ENCODE results near the gene PLIN4. TPM values are rescaled to one million over a fixed set of nuclear protein-coding genes. Genes with fewer than 3 reads are reported as not detected.
A peak's percentile ranks its signal among the peaks of the same experiment; 100 is the strongest.

Gene PLIN4
- total RNA-seq, 1 donor from 2014 or later = not detected

GRCh38 chr19:4517451-4518057 lies 732 bp downstream of the PLIN4 start:
- H3K4me3 Mint-ChIP-seq = no peak overlapping the region
- peaks cover 2% of the 10 kb centered on the region for H3K27me3 Mint-ChIP-seq (ENCODE audit: insufficient read depth)
- intact Hi-C loops (cut with micrococcal nuclease) = no loop called here
- no peaks in the 10 kb centered on the region for H3K4me1 Mint-ChIP-seq (ENCODE audit: low read depth)
- no peak overlapping the region for H3K27ac Mint-ChIP-seq
- H3K9me3 Mint-ChIP-seq = no peaks in the 10 kb centered on the region
- DNase-seq (ENCODE audit: low spot score) = no peak
- no peaks in the 10 kb centered on the region for H3K36me3 Mint-ChIP-seq (ENCODE audit: low read depth)

GRCh38 chr19:4516939-4517300 lies 1.4 kb downstream of the PLIN4 start:
- Mint-ChIP-seq H3K27ac (no peak overlapping the region), H3K9me3 (no peaks in the 10 kb centered on the region), H3K4me3 (no peak overlapping the region), H3K4me1 (ENCODE audit: low read depth) (no peaks in the 10 kb centered on the region), H3K27me3 (ENCODE audit: insufficient read depth) (peaks cover 2% of the 10 kb centered on the region), H3K36me3 (ENCODE audit: low read depth) (no peaks in the 10 kb centered on the region)
- no peak for DNase-seq (ENCODE audit: low spot score)
- intact Hi-C loops (cut with micrococcal nuclease) = no loop called here

- no peaks in the 10 kb centered on the region for H3K36me3 Mint-ChIP-seq (ENCODE audit: low read depth)
- intact Hi-C loops (cut with micrococcal nuclease) = no loop called here
- no peaks in the 10 kb centered on the region for H3K4me1 Mint-ChIP-seq (ENCODE audit: low read depth)
- H3K27ac Mint-ChIP-seq = no peak overlapping the region
- no peak for DNase-seq (ENCODE audit: low spot score)
- H3K9me3 Mint-ChIP-seq = no peaks in the 10 kb centered on the region
- H3K27me3 Mint-ChIP-seq (ENCODE audit: insufficient read depth) = peaks cover 2% of the 10 kb centered on the region
- no peak overlapping the region for H3K4me3 Mint-ChIP-seq
Observed at GRCh38 chr19:4516199-4516938, 1.9 kb downstream of the PLIN4 start.

- H3K27me3 Mint-ChIP-seq (ENCODE audit: insufficient read depth) = no peaks in the 10 kb centered on the region
- no peak for DNase-seq (ENCODE audit: low spot score)
- H3K36me3 Mint-ChIP-seq (ENCODE audit: low read depth) = no peaks in the 10 kb centered on the region
- H3K4me3 Mint-ChIP-seq = no peak overlapping the region
- H3K27ac Mint-ChIP-seq = no peak overlapping the region
- H3K9me3 Mint-ChIP-seq = no peaks in the 10 kb centered on the region
- intact Hi-C loops (cut with micrococcal nuclease) = no loop called here
- no peaks in the 10 kb centered on the region for H3K4me1 Mint-ChIP-seq (ENCODE audit: low read depth)
Observed at GRCh38 chr19:4515732-4516131, 2.6 kb downstream of the PLIN4 start.

- H3K9me3 Mint-ChIP-seq = no peaks in the 10 kb centered on the region
- no peaks in the 10 kb centered on the region for H3K36me3 Mint-ChIP-seq (ENCODE audit: low read depth)
- no peak overlapping the region for H3K4me3 Mint-ChIP-seq
- intact Hi-C loops (cut with micrococcal nuclease) = no loop called here
- no peak overlapping the region for H3K27ac Mint-ChIP-seq
- no peaks in the 10 kb centered on the region for H3K27me3 Mint-ChIP-seq (ENCODE audit: insufficient read depth)
- no peaks in the 10 kb centered on the region for H3K4me1 Mint-ChIP-seq (ENCODE audit: low read depth)
- DNase-seq (ENCODE audit: low spot score) = no peak
Observed at GRCh38 chr19:4513248-4513647, 5.0 kb downstream of the PLIN4 start.

GRCh38 chr19:4512070-4512469 lies 6.2 kb downstream of the PLIN4 start:
- DNase-seq (ENCODE audit: low spot score) = no peak
- intact Hi-C loops (cut with micrococcal nuclease) = no loop called here
- H3K4me3 Mint-ChIP-seq = no peak overlapping the region
- H3K36me3 Mint-ChIP-seq (ENCODE audit: low read depth) = no peaks in the 10 kb centered on the region
- no peak overlapping the region for H3K27ac Mint-ChIP-seq
- H3K27me3 Mint-ChIP-seq (ENCODE audit: insufficient read depth) = no peaks in the 10 kb centered on the region
- H3K4me1 Mint-ChIP-seq (ENCODE audit: low read depth) = no peaks in the 10 kb centered on the region
- H3K9me3 Mint-ChIP-seq = no peaks in the 10 kb centered on the region

- intact Hi-C loops (cut with micrococcal nuclease) = no loop called here
- Mint-ChIP-seq H3K27me3 (ENCODE audit: insufficient read depth) (no peaks in the 10 kb centered on the region), H3K9me3 (no peaks in the 10 kb centered on the region), H3K36me3 (ENCODE audit: low read depth) (no peaks in the 10 kb centered on the region), H3K4me1 (ENCODE audit: low read depth) (peaks cover 3% of the 10 kb centered on the region), H3K27ac (no peak overlapping the region), H3K4me3 (no peak overlapping the region)
- DNase-seq (ENCODE audit: low spot score) = no peak
Observed at GRCh38 chr19:4511300-4512054, 6.8 kb downstream of the PLIN4 start.

- no peak overlapping the region for H3K27ac Mint-ChIP-seq
- peaks cover 3% of the 10 kb centered on the region for H3K36me3 Mint-ChIP-seq (ENCODE audit: low read depth)
- H3K4me1 Mint-ChIP-seq (ENCODE audit: low read depth) = peaks cover 9% of the 10 kb centered on the region
- H3K9me3 Mint-ChIP-seq = no peaks in the 10 kb centered on the region
- no peak for DNase-seq (ENCODE audit: low spot score)
- no peak overlapping the region for H3K4me3 Mint-ChIP-seq
- intact Hi-C loops (cut with micrococcal nuclease) = no loop called here
- no peaks in the 10 kb centered on the region for H3K27me3 Mint-ChIP-seq (ENCODE audit: insufficient read depth)
Observed at GRCh38 chr19:4510435-4511255, 7.6 kb downstream of the PLIN4 start.

- H3K9me3 Mint-ChIP-seq = no peaks in the 10 kb centered on the region
- H3K4me3 Mint-ChIP-seq = no peak overlapping the region
- no peaks in the 10 kb centered on the region for H3K27me3 Mint-ChIP-seq (ENCODE audit: insufficient read depth)
- H3K36me3 Mint-ChIP-seq (ENCODE audit: low read depth) = peaks cover 3% of the 10 kb centered on the region
- DNase-seq (ENCODE audit: low spot score) = no peak
- H3K4me1 Mint-ChIP-seq (ENCODE audit: low read depth) = peaks cover 9% of the 10 kb centered on the region
- intact Hi-C loops (cut with micrococcal nuclease) = no loop called here
- no peak overlapping the region for H3K27ac Mint-ChIP-seq
Observed at GRCh38 chr19:4508698-4509097, 9.6 kb downstream of the PLIN4 start.

GRCh38 chr19:4507804-4508203 lies 10.5 kb downstream of the PLIN4 start:
- no peak for DNase-seq (ENCODE audit: low spot score)
- Mint-ChIP-seq H3K36me3 (ENCODE audit: low read depth) (peaks cover 3% of the 10 kb centered on the region), H3K4me1 (ENCODE audit: low read depth) (peaks cover 9% of the 10 kb centered on the region), H3K4me3 (no peak overlapping the region), H3K9me3 (no peaks in the 10 kb centered on the region), H3K27ac (no peak overlapping the region), H3K27me3 (ENCODE audit: insufficient read depth) (no peaks in the 10 kb centered on the region)
- intact Hi-C loops (cut with micrococcal nuclease) = no loop called here

GRCh38 chr19:4507150-4507452 lies 11.2 kb downstream of the PLIN4 start:
- Mint-ChIP-seq H3K4me3 (no peak overlapping the region), H3K9me3 (no peaks in the 10 kb centered on the region), H3K4me1 (ENCODE audit: low read depth) (peaks cover 9% of the 10 kb centered on the region), H3K27ac (no peak overlapping the region), H3K36me3 (ENCODE audit: low read depth) (peaks cover 3% of the 10 kb centered on the region), H3K27me3 (ENCODE audit: insufficient read depth) (no peaks in the 10 kb centered on the region)
- DNase-seq (ENCODE audit: low spot score) = no peak
- intact Hi-C loops (cut with micrococcal nuclease) = no loop called here

- DNase-seq (ENCODE audit: low spot score) = no peak
- Mint-ChIP-seq H3K27me3 (ENCODE audit: insufficient read depth) (no peaks in the 10 kb centered on the region), H3K9me3 (no peaks in the 10 kb centered on the region), H3K36me3 (ENCODE audit: low read depth) (peaks cover 3% of the 10 kb centered on the region), H3K4me3 (no peak overlapping the region), H3K27ac (peak overlapping the region; percentile 59), H3K4me1 (ENCODE audit: low read depth) (peaks cover 9% of the 10 kb centered on the region)
- intact Hi-C loops (cut with micrococcal nuclease) = no loop called here
Observed at GRCh38 chr19:4506449-4507149, 11.7 kb downstream of the PLIN4 start.

Data from activated T-helper 1 cell treated with anti-CD3 and anti-CD28 coated beads, Interleukin-12 subunit alpha, Interleukin-12 subunit beta, Interleukin-2, Interleukin-4 antibody, amounts not matched to agents 30 ng/mL and 10 ng/mL and 1 ng/mL, durations not matched to agents 14 hours and 24 hours and 36 hours (primary cell).